B cell (primary cell): ENCODE data around the gene FBRS.

Experiments used
- EZH2 ChIP-seq: IDR thresholded peaks from 2 replicates; pipeline ENCODE4 v1.6.1; 2012; ENCODE audit warnings: borderline replicate concordance, low read depth, mild to moderate bottlenecking, moderate library complexity, low read length; ENCODE audit not compliant: insufficient read depth, poor library complexity, severe bottlenecking
- TF ChIP-seq, protein P1 (sequence below): fragments of 200-600 bp; IDR thresholded peaks from one replicate; pipeline ENCODE4 v1.8.0; 2022; ENCODE audit warnings: antibody characterized with exemption, mild to moderate bottlenecking

DNA sequence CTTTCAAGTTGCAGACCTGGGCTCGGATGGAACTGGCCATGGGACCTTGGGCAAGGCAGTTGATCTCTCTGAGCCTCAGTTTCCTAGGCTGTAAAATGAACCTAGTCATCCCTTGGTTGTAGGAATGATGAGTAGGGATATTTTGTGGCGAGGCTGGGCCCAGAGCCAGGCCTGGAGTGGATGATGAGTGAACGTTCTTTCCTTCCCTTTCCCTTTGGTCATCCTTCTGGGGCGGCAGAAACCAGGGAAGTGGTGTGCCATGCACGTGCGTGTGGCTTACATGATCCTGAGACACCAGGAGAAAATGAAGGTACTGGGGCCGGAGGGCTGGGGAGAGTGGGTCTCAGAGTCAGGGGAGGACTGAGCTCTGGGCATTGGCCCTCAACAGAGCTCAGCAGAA is 8.4 kb downstream of the FBRS start:
- TF ChIP-seq, protein P1, sequence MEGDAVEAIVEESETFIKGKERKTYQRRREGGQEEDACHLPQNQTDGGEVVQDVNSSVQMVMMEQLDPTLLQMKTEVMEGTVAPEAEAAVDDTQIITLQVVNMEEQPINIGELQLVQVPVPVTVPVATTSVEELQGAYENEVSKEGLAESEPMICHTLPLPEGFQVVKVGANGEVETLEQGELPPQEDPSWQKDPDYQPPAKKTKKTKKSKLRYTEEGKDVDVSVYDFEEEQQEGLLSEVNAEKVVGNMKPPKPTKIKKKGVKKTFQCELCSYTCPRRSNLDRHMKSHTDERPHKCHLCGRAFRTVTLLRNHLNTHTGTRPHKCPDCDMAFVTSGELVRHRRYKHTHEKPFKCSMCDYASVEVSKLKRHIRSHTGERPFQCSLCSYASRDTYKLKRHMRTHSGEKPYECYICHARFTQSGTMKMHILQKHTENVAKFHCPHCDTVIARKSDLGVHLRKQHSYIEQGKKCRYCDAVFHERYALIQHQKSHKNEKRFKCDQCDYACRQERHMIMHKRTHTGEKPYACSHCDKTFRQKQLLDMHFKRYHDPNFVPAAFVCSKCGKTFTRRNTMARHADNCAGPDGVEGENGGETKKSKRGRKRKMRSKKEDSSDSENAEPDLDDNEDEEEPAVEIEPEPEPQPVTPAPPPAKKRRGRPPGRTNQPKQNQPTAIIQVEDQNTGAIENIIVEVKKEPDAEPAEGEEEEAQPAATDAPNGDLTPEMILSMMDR = no peak
- TF ChIP-seq EZH2 = no peak
